Measurements from ENCODE around the gene NCK2. TPM values are rescaled to one million over a fixed set of nuclear protein-coding genes. Genes with fewer than 3 reads are reported as not detected.

The NCK2 gene
- total RNA-seq, 1 donor from 2014 or later, result 46.6 TPM

- no peak for DNase-seq (ENCODE audit: low read depth)
Observed at GRCh38 chr2:105866216-105867185, 121.8 kb downstream of the NCK2 start.

GRCh38 chr2:105867587-105867986 lies 122.9 kb downstream of the NCK2 start:
- DNase-seq (ENCODE audit: low read depth), result no peak

GRCh38 chr2:105868060-105868459 lies 123.3 kb downstream of the NCK2 start:
- DNase-seq (ENCODE audit: low read depth), result peak; percentile 81

- DNase-seq (ENCODE audit: low read depth), result no peak
Observed at GRCh38 chr2:105869341-105869740, 124.6 kb downstream of the NCK2 start.

GRCh38 chr2:105870062-105870461 lies 125.3 kb downstream of the NCK2 start:
- no peak for DNase-seq (ENCODE audit: low read depth)

GRCh38 chr2:105870858-105871257 lies 126.1 kb downstream of the NCK2 start:
- no peak for DNase-seq (ENCODE audit: low read depth)

- DNase-seq (ENCODE audit: low read depth), result no peak
Observed at GRCh38 chr2:105872142-105872728, 127.5 kb downstream of the NCK2 start.

- DNase-seq (ENCODE audit: low read depth), result no peak
Observed at GRCh38 chr2:105872830-105873229, 128.1 kb downstream of the NCK2 start.

GRCh38 chr2:105873281-105873680 lies 128.6 kb downstream of the NCK2 start:
- DNase-seq (ENCODE audit: low read depth), result no peak

- peak; percentile 69 for DNase-seq (ENCODE audit: low read depth)
Observed at GRCh38 chr2:105873721-105874120, 129.0 kb downstream of the NCK2 start.

GRCh38 chr2:105874466-105874865 lies 129.8 kb downstream of the NCK2 start:
- no peak for DNase-seq (ENCODE audit: low read depth)

GRCh38 chr2:105875241-105875640 lies 130.5 kb downstream of the NCK2 start:
- peak; percentile 44 for DNase-seq (ENCODE audit: low read depth)

- DNase-seq (ENCODE audit: low read depth), result no peak
Observed at GRCh38 chr2:105876191-105876590, 131.5 kb downstream of the NCK2 start.

- DNase-seq (ENCODE audit: low read depth), result no peak
Observed at GRCh38 chr2:105877945-105878344, 133.2 kb downstream of the NCK2 start.

GRCh38 chr2:105879106-105879802 lies 134.5 kb downstream of the NCK2 start:
- no peak for DNase-seq (ENCODE audit: low read depth)

GRCh38 chr2:105879803-105880300 lies 135.1 kb downstream of the NCK2 start:
- DNase-seq (ENCODE audit: low read depth), result no peak

GRCh38 chr2:105880637-105881036 lies 135.9 kb downstream of the NCK2 start:
- no peak for DNase-seq (ENCODE audit: low read depth)

GRCh38 chr2:105881286-105882136 lies 136.8 kb downstream of the NCK2 start:
- no peak for DNase-seq (ENCODE audit: low read depth)

GRCh38 chr2:105882341-105882740 lies 137.6 kb downstream of the NCK2 start:
- no peak for DNase-seq (ENCODE audit: low read depth)

- no peak for DNase-seq (ENCODE audit: low read depth)
Observed at GRCh38 chr2:105882920-105883435, 138.3 kb downstream of the NCK2 start.

Measured in myocyte (in vitro differentiated cells).